ENCODE measurements around the gene EDN2.

Gene EDN2

DNA sequence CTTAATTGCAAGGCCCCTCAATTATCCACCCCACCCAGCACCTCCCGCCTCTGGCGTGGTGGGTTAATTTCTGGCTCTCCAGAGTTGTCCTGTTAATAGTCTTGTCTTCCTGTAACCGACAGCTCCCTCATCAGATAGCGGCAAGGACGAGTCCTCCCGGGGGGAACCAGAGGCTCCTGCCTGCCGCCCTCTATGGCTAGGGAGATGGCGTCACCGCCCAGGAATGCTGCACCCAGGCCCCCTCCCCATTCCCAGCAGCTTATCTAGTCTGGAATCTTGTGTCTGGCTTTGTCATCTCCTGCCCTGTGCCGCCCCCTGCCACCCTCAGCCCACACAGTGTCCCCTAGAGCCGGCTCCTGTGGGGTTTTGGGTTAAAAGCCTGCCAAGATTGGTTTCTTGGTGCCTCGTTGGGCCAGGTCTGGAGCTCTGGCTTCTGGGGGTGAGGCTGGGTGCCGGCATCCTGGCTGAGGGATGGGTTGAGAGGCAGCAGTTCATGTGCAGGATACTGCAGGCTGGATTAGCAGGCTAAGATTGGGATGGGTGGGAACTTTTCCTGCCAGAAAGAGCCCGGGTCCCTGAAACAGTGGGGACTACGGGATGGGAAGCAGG, 48.8 kb downstream of the EDN2 start:
- DNase-seq = no peak

GRCh38 chr1:41434748-41435449, 49.6 kb downstream of the EDN2 start:
- DNase-seq = no peak

- no peak for DNase-seq
These were observed 50.2 kb downstream of the EDN2 start for GRCh38 chr1:41434306-41434705.

GRCh38 chr1:41433501-41433900, 51.0 kb downstream of the EDN2 start:
- no peak for DNase-seq

DNA sequence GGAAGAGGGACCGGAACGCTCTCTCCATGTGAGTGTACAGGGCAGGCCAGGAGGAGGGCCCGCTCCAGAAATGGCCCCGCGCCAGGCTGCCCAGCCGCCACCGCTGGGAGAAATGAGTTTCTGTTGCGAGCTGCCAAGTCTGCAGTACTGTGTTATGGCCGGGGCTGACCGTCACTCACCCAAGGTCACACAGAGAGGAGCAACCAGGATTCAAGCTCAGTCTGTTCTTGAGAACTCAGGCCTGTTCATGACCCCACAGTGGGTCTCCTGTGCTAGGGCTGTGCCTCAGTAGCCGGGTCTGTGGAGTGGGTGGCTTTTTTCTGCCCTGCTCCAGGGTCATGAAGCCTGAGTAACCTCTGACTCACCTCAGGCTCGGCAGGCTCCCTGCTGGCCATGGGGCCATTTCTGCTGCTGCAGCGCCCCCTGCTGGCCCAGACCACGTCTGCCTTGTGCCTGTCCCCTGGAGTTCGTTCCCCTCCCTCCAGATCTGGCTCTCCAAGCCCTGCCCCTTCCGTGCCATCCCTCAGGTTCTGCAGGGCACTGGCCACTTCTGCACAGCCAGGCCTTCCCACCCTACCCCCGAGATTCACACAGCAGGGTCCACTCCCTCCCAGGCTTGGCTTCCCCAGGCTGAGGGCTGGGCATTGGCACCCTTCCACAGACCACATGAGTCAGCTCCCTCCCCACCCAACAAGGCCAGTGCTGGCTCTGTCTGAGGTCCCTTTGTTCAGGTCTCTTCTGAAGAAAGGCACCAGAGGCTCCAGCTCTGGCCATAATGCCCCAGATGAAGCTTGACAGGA, 51.8 kb downstream of the EDN2 start:
- peak; percentile 55 to 66 for DNase-seq

DNA sequence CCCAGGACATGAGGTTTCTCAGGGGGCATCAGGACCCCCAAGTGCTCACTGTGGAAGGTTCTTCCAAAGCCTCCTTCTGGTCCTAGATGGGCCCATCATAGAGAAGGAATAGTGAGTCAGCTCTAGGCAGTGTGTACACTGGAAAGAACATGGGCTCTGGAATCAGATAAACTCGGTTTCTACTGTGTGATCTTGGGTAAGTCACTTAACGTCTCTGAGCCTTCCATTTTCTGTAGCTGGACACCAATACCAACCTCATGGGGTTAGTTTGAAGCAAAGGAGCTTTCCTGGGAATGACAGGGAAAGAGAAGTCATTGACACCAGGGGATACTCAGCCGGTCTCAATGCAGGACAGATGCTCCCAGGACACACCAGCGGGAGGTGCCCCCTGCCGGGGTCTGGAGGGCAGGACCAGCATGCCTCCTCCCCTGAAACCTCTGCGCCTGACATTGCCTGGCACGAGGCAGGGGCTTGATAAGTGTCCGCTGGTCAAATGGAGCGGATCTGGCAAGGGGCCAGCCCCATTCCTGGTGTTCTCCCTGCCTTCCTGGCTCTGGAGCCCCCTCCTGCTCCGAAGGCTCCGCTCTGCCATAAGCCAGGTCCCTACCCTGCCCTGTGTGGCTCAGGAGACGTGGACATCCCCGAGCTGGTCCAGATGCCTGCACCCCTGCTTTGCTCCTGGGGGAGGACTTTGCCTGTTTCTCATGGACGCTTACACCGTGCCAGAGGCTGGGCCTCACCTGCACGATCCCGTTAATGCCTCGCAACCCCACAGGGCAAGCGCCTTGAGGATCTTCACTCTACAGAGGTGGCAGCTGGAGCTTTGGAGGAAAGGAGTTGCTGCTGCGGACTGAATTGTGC, 52.8 kb downstream of the EDN2 start:
- DNase-seq = no peak

- no peak for DNase-seq
These were observed 53.9 kb downstream of the EDN2 start for GRCh38 chr1:41430582-41430981.

DNA sequence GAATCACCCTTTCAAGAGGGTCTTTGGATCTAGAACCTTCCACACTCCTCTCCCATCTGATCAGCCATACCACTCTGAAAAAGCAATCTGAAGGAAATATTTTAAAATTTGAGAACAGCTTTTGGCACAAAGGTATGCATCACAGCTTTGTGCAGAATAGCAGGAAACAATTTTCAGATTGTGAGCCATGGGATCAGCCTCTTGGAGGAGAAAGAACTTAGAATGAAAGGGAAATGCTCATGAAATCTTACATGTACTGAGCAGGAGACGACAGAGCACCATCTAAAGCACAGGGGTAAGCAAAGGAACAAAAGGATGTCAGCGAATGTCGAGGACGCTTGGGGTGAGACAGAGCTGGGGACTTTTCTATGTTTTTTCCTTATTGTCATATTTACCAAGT, 54.4 kb downstream of the EDN2 start:
- no peak for DNase-seq

DNA sequence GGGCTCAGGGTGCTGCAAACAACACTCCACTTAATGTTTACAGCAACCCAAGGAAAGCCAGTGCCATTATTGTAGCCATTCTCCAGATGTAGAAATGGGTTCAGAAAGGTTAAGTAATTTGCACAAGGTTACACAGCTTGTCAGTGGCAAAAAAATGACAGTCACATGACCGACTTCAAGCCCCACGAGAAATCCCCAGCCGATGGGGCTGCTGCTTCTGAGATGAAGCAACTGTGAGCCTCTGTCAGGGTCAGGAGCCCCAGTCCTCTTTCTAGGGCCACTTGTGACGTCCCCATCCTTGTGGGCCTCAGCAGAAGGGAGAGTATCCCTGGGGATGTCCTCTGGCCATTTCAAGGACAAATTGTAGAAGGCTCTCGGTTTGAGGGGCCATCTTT, 54.8 kb downstream of the EDN2 start:
- no peak for DNase-seq

Measured in activated CD4-positive, alpha-beta T cell treated with anti-CD3 and anti-CD28 coated beads for 4 hours (primary cell).